Smooth muscle cell (in vitro differentiated cells): ENCODE data around the gene BTG2. TPM values are rescaled to one million over a fixed set of nuclear protein-coding genes. Genes with fewer than 3 reads are reported as not detected.

Experiments
- DNase-seq: peaks from one replicate; lab custom pipeline; 2025; ENCODE audit not compliant: unreplicated experiment; lab: John Stamatoyannopoulos, UW
- H2AFZ ChIP-seq: fragments of 200-600 bp; sonication (generic); 2 replicates; pipeline ENCODE4 v1.6.0; 2016; ENCODE audit warnings: antibody characterized with exemption, low read depth, mild to moderate bottlenecking
- H3F3A ChIP-seq: fragments of 200-600 bp; sonication (generic); 2 replicates; pipeline ENCODE4 v1.6.0; 2017; ENCODE audit warnings: antibody characterized with exemption, low read depth
- H3K27ac ChIP-seq: fragments of 200-600 bp; sonication (generic); 2 replicates; pipeline ENCODE4 v1.5.1; 2016; ENCODE audit warnings: low read depth, mild to moderate bottlenecking
- H3K27me3 ChIP-seq: fragments of 200-600 bp; sonication (generic); 2 replicates; pipeline ENCODE4 v1.6.1; 2016; ENCODE audit warnings: low read depth, mild to moderate bottlenecking
- H3K36me3 ChIP-seq: fragments of 200-600 bp; sonication (generic); 2 replicates; pipeline ENCODE4 v1.5.1; 2016; ENCODE audit warnings: low read depth
- H3K4me1 ChIP-seq: fragments of 200-600 bp; sonication (generic); 2 replicates; pipeline ENCODE4 v1.5.1; 2016; ENCODE audit warnings: low read depth
- H3K4me2 ChIP-seq: fragments of 200-600 bp; sonication (generic); 2 replicates; pipeline ENCODE4 v1.6.0; 2016; ENCODE audit warnings: mild to moderate bottlenecking
- H3K4me3 ChIP-seq: fragments of 200-600 bp; sonication (generic); 2 replicates; pipeline ENCODE4 v1.5.1; 2016; ENCODE audit warnings: mild to moderate bottlenecking
- H3K79me2 ChIP-seq: fragments of 200-600 bp; sonication (generic); 2 replicates; pipeline ENCODE4 v1.6.0; 2016; ENCODE audit warnings: low read depth, mild to moderate bottlenecking
- H3K9ac ChIP-seq: fragments of 200-600 bp; sonication (generic); 2 replicates; pipeline ENCODE4 v1.6.0; 2016; ENCODE audit warnings: low read depth
- H3K9me3 ChIP-seq: fragments of 200-600 bp; sonication (generic); replicated peaks from 2 replicates; pipeline ENCODE4 v1.5.1; 2016; ENCODE audit warnings: low read depth
- H4K20me1 ChIP-seq: fragments of 200-600 bp; sonication (generic); 2 replicates; pipeline ENCODE4 v1.6.0; 2016; ENCODE audit warnings: low read depth
- CTCF ChIP-seq: fragments of 200-600 bp; sonication (generic); IDR thresholded peaks from 2 replicates; pipeline ENCODE4 v1.5.1; 2017; ENCODE audit warnings: borderline replicate concordance, mild to moderate bottlenecking, antibody characterized with exemption; ENCODE audit not compliant: insufficient read depth, poor library complexity, severe bottlenecking
- WGBS: methylation state at CpG from one replicate; pipeline ENCODE4 v1.1.7; 2016; ENCODE audit warnings: low lambda C conversion rate; 5-methylcytosine and 5-hydroxymethylcytosine counted together
- polyA plus RNA-seq: library from polyadenylated mRNA; unstranded; fragments of >200 nt; fragmentation: Nextera tagmentation; extraction: Ambion mirVana; gene quantifications from 2 replicates; pipeline ENCODE4 v1.2.1, GENCODE V29; 2016
- total RNA-seq: library from RNA; depleted of rRNA; stranded (reverse); fragments of >200 nt; gene quantifications from 2 replicates; pipeline ENCODE4 v1.2.3, GENCODE V29; 2014

BTG2 gene
- total and polyA plus RNA-seq, 2 experiments from 2014 or later, result 80.0 to 93.8 TPM

GRCh38 chr1:203328714-203329122 is 23.4 kb downstream of the BTG2 start:
- H3K27ac ChIP-seq, result no peak overlapping the region
- 59% methylated on average over 7 of the region's 7 CpGs for WGBS
- H3K4me3 ChIP-seq, result no peak overlapping the region
- H3K9me3 ChIP-seq, result no peaks in the 10 kb centered on the region
- TF ChIP-seq CTCF, result no peak
- H3K4me1 ChIP-seq, result peaks cover 26% of the 10 kb centered on the region
- H3K9ac ChIP-seq, result no peak overlapping the region
- H3F3A ChIP-seq, result no peaks in the 10 kb centered on the region
- H4K20me1 ChIP-seq, result no peaks in the 10 kb centered on the region
- H2AFZ ChIP-seq, result no peak overlapping the region
- H3K79me2 ChIP-seq, result no peaks in the 10 kb centered on the region
- DNase-seq, result no peak
- H3K36me3 ChIP-seq, result no peaks in the 10 kb centered on the region
- no peaks in the 10 kb centered on the region for H3K27me3 ChIP-seq
- no peak overlapping the region for H3K4me2 ChIP-seq

GRCh38 chr1:203331224-203331623 is 25.9 kb downstream of the BTG2 start:
- H3K79me2 ChIP-seq, result no peaks in the 10 kb centered on the region
- H3K9me3 ChIP-seq, result no peaks in the 10 kb centered on the region
- H3K9ac ChIP-seq, result no peak overlapping the region
- H4K20me1 ChIP-seq, result no peaks in the 10 kb centered on the region
- H3F3A ChIP-seq, result no peaks in the 10 kb centered on the region
- H3K4me3 ChIP-seq, result no peak overlapping the region
- H3K27me3 ChIP-seq, result no peaks in the 10 kb centered on the region
- no peak overlapping the region for H2AFZ ChIP-seq
- 91% methylated on average over 1 of the region's 1 CpG for WGBS
- peaks cover 8% of the 10 kb centered on the region for H3K4me1 ChIP-seq
- TF ChIP-seq CTCF, result no peak
- H3K27ac ChIP-seq, result no peak overlapping the region
- no peak overlapping the region for H3K4me2 ChIP-seq
- no peak for DNase-seq
- no peaks in the 10 kb centered on the region for H3K36me3 ChIP-seq

GRCh38 chr1:203335503-203335902 is 30.2 kb downstream of the BTG2 start:
- no peaks in the 10 kb centered on the region for H3F3A ChIP-seq
- H3K27ac ChIP-seq, result no peak overlapping the region
- WGBS, result 96% methylated on average over 4 of the region's 4 CpGs
- TF ChIP-seq CTCF, result no peak
- no peak for DNase-seq
- H4K20me1 ChIP-seq, result no peaks in the 10 kb centered on the region
- no peaks in the 10 kb centered on the region for H3K27me3 ChIP-seq
- peaks cover 3% of the 10 kb centered on the region for H3K4me1 ChIP-seq
- H3K4me2 ChIP-seq, result no peak overlapping the region
- H3K36me3 ChIP-seq, result no peaks in the 10 kb centered on the region
- H3K79me2 ChIP-seq, result no peaks in the 10 kb centered on the region
- no peak overlapping the region for H2AFZ ChIP-seq
- no peaks in the 10 kb centered on the region for H3K9me3 ChIP-seq
- no peak overlapping the region for H3K4me3 ChIP-seq
- H3K9ac ChIP-seq, result no peak overlapping the region

GRCh38 chr1:203336097-203336496 is 30.8 kb downstream of the BTG2 start:
- H4K20me1 ChIP-seq, result no peaks in the 10 kb centered on the region
- WGBS, result 86% methylated on average over 1 of the region's 1 CpG
- DNase-seq, result no peak

More at GRCh38 chr1:203336097-203336496, 30.8 kb downstream of the BTG2 start:
- Histone ChIP-seq H3K27me3 (no peaks in the 10 kb centered on the region), H3K9ac (no peak overlapping the region), H3K27ac (no peak overlapping the region), H3K79me2 (no peaks in the 10 kb centered on the region), H2AFZ (no peak overlapping the region), H3K4me2 (no peak overlapping the region), H3K4me1 (peaks cover 3% of the 10 kb centered on the region), H3F3A (no peaks in the 10 kb centered on the region), H3K4me3 (no peak overlapping the region), H3K36me3 (no peaks in the 10 kb centered on the region), H3K9me3 (no peaks in the 10 kb centered on the region)
- TF ChIP-seq CTCF, result no peak
